Measurements from ENCODE around the gene FAM229A.
A peak's percentile ranks its signal among the peaks of the same experiment; 100 is the strongest.
"Not testable (repeated sequence)": the region's sequence is repeated elsewhere in the genome, so short reads cannot be mapped to it uniquely, and the experiment has no call there.

The FAM229A gene

GRCh38 chr1:32376199-32376598, 13.9 kb upstream of the FAM229A start:
- no peak for DNase-seq

- no peak for DNase-seq
Observed at GRCh38 chr1:32373996-32374592, 11.8 kb upstream of the FAM229A start.

- peak; percentile 77 for DNase-seq
Observed at GRCh38 chr1:32372149-32372756, 10.0 kb upstream of the FAM229A start.

- DNase-seq, result no peak
Observed at GRCh38 chr1:32367912-32368635, 5.8 kb upstream of the FAM229A start.

GRCh38 chr1:32365445-32365844, 3.2 kb upstream of the FAM229A start:
- DNase-seq, result no peak

- DNase-seq, result no peak
Observed at GRCh38 chr1:32364836-32365235, 2.6 kb upstream of the FAM229A start.

GRCh38 chr1:32363713-32364112, 1.4 kb upstream of the FAM229A start:
- no peak for DNase-seq

- DNase-seq, result peak; percentile 71
Observed at GRCh38 chr1:32361674-32362473, 411 bp downstream of the FAM229A start.

GRCh38 chr1:32361308-32361673, 994 bp downstream of the FAM229A start:
- no peak for DNase-seq

- DNase-seq, result no peak
Observed at GRCh38 chr1:32358435-32358834, 3.9 kb downstream of the FAM229A start.

GRCh38 chr1:32357614-32358013, 4.7 kb downstream of the FAM229A start:
- no peak for DNase-seq

GRCh38 chr1:32356478-32356877, 5.8 kb downstream of the FAM229A start:
- DNase-seq, result no peak

GRCh38 chr1:32355778-32356177, 6.5 kb downstream of the FAM229A start:
- not testable (repeated sequence) for DNase-seq

- no peak for DNase-seq
Observed at GRCh38 chr1:32353886-32354570, 8.3 kb downstream of the FAM229A start.

- no peak for DNase-seq
Observed at GRCh38 chr1:32353431-32353830, 8.9 kb downstream of the FAM229A start.

GRCh38 chr1:32352831-32353383, 9.4 kb downstream of the FAM229A start:
- DNase-seq, result no peak

GRCh38 chr1:32352239-32352745, 10.0 kb downstream of the FAM229A start:
- no peak for DNase-seq

GRCh38 chr1:32351399-32352238, 10.7 kb downstream of the FAM229A start:
- DNase-seq, result peak; percentile 96

- DNase-seq, result peak; percentile 91
Observed at GRCh38 chr1:32350785-32351398, 11.4 kb downstream of the FAM229A start.

- DNase-seq, result peak; percentile 69
Observed at GRCh38 chr1:32349211-32349708, 13.0 kb downstream of the FAM229A start.
